ENCODE results near the gene NOM1. TPM values are rescaled to one million over a fixed set of nuclear protein-coding genes. Genes with fewer than 3 reads are reported as not detected.

NOM1 gene
- total RNA-seq, 1 donor from 2014 or later: 33.7 TPM

DNA sequence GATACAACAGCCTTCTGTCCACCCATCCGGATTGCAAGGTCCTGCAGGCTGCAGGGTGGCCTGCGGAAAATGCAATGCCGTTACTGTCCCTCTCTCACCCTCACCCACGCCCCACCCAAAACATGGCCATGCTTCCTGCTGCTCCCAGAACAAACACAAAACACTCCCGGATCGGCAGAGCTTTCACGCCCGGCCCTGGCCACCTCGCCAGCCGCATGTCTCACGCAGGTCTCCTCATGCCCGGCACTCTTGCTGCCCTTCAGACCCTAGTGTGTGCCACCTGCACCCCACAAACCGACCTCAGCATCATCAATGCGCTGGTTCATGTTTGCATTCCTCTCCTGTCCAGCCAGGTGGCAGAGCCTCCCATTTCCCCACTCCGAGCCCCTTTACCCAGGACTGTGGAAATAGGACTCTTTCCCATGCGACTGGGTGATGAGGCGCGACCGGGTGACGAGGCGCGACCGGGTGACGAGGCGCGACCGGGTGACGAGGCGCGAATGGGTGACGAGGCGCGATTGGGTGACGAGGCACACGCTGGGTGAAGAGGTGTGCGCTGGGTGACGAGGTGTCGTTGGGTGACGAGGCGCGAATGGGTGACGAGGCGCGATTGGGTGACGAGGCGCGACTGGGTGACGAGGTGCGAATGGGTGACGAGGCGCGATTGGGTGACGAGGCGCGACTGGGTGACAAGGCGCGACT, 8.9 kb upstream of the NOM1 start:
- intact Hi-C loops (cut with micrococcal nuclease): no loop called here

DNA sequence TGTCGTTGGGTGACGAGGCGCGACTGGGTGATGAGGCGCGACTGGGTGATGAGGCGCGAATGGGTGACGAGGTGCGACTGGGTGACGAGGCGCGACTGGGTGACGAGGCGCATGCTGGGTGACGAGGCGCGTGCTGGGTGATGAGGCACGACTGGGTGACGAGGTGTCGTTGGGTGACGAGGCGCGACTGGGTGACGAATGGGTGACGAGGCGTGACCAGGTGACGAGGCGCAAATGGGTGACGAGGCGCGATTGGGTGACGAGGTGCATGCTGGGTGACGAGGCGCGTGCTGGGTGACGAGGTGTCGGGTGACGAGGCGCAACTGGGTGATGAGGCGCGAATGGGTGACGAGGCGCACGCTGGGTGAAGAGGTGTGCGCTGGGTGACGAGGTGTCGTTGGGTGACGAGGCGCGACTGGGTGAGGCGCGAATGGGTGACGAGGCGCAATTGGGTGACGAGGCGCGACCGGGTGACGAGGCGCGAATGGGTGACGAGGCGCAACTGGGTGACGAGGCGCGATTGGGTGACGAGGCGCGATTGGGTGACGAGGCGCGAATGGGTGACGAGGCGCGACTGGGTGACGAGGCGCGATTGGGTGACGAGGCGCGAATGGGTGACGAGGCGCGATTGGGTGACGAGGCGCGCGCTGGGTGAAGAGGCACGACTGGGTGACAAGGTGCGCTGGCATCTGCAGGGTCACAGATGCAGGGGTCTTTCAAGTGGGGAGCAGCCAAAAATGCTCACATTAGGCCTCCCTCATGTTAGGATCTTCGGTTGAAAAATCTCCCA, 7.9 kb upstream of the NOM1 start:
- intact Hi-C loops (cut with micrococcal nuclease): no loop called here

DNA sequence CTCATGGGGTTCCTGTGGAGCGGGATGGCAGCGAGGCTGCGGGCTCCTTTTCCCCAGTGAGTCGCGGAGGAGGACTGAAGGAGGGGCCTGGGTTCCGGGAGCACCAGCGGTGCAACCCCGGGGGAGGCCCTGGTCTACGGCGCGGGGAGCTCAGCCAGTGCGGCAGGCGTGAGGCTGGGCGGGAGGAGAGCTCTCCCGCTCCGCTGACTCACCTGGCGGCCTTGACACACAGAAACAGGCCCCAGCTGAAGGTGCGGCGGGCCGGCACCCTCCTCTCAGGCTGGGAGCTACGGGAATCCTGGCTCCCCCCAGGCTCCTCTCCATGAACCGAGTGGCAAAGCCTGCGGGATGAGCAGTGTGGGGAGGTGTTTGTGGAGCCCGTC, 6.8 kb upstream of the NOM1 start:
- intact Hi-C loops (cut with micrococcal nuclease): no loop called here

DNA sequence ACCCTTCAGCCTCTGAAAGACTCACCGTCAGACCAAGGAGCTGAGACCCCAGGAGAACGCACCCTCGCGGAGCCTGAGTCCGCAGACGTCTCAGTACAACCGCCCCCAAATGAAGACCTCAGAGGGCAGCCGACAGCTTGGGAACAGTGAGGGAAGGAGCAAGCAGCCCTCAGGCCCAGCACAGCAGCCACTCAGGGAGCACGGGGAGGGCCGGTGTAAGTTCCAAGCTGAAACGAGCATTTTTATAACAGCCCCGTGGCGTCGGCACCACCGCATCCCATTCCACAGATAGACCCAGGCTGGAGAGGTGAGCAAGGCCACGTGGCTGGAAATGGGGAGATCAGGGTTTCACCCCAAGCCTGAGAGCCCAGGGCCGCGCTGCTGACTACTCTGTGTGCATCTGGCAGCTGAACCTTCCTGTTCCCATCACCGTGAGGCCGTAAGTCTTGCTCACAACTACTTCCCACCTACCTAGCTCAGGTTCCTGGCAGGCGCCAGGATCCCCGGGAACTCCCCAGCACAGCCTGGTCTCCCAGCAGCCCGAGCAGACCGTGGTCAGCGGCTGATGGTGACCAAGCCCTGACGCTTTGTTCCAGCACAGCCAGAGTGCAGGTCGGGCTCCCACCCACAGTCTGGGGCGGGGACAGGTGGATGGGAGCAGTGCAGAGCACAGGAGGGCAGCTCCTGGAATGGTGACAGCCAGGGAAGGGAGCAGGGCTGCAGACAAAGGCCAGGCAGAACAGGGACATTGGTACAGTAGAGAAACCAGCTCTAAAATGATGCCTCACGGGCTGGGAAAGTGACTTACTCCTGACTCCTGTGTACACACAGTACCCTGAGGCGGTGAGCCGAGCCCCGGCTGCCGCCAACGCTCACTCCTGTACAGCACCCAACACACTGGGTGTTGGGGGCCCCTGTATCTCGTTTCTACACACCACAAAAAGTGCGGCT, 6.1 kb upstream of the NOM1 start:
- intact Hi-C loops (cut with micrococcal nuclease): no loop called here

DNA sequence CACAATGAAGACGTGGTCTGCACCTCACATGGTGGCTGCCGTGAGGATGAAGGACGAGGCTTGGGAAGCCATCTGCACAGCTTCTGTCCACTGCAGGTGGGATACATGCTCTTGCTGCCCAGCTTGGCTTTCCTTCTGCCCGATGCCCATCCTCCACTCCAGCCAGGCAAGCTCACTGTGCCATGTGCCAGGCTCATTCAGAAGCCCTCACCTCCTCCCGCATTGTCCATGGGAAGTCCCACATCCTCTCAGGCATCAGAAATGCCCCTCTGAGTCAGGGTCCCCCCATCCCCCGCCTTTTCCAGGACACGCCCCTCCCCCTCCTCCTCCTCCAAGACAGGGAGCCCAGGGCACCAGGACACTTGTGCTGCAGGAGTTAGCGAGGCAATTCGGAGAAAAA, 4.6 kb upstream of the NOM1 start:
- intact Hi-C loops (cut with micrococcal nuclease): no loop called here

DNA sequence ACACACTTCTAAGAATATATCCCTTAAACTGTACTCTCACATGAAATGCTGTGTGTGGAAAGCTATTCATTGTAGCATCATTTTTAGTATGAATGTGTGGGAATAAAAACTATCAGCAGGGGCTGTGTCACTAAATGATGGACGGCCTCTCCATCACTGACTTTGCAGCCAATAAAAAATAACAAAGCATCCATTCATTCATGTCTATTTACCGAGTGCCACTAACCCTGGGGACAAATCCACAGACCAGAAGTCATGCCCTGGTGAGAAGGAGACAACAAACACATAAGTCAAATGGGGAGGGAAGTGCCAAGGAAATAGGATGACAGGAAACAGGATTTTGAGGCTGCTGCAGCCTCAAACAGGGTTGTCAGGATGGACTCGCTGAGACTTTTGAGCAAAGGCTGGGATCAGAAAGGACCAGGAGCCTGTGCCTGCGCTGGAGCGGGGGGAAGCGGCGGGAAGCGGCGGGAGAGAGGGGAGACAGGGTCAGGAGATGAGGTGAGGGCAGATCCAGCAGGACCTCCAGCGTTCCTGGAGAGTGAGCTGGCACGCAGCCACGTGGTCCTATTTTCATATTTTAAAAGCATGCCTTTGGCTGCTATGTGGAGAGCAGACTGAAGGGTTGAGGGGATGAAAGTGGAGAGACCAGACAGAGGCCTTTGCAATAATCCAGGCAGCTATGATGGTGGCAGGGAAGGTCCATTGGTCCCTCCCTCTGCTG, 2.2 kb upstream of the NOM1 start:
- intact Hi-C loops (cut with micrococcal nuclease): loop anchor here (2.0 kb wide), 1 partner anchor 16 kb away; no protein-coding TSS in a partner anchor

DNA sequence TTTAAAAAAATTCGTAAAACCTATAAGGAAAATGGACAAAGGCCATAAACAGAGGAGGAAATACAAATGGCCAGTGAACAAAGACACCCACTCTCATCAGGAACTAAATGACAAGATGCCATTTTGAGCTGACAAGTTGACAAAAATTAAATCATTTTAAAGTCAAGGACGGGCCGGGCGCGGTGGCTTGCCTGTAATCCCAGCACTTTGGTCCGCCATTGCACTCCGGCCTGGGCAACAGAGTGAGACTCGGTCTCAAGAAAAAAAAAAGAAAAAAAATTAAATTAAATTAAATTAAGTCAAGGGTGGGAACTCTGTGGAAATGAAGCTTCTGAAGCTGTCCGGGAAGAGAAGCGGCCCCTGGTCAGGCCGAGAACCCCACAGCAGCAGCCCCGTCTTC, 1.2 kb upstream of the NOM1 start:
- intact Hi-C loops (cut with micrococcal nuclease): loop anchor here (2.0 kb wide), 1 partner anchor 190 kb away; the partner anchor contains the start of gene UBE3C

DNA sequence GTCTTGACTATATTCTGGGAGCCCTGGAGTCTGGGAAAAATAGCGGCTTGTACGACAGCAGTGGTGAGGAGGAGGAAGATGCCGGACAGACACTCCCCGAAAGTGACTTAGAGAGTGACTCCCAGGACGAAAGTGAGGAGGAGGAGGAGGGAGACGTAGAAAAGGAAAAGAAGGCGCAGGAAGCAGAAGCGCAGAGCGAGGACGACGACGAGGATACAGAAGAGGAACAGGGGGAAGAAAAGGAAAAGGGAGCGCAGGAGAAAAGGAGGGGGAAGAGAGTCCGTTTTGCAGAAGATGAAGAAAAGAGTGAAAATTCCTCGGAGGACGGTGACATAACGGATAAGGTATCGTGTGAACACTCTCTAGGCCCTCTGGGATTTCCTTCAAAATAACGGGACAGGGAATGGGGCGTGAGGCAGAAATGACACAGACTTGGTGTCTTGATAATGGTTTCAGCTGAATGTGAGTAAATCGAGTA, 908 bp downstream of the NOM1 start:
- intact Hi-C loops (cut with micrococcal nuclease): loop anchor here (1.0 to 5.0 kb wide), 4 partner anchors 41 to 386 kb away; partner anchors contain the start of gene RNF32

DNA sequence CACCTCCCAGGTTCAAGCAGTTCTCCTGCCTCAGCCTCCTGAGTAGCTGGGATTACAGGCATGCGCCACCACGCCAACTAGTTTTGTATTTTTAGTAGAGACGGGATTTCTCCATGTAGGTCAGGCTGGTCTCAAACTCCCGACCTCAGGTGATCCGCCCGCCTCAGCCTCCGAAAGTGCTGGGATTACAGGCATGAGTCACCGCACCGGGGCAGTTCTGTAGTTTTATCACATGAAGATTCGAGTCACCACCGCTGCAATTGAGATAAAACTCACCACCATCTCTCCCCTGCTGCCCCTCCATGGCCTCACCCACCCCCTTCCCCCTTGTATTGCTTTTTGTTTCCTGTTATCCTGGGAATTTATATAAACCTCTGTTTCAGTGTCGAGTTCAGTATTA, 3.7 kb downstream of the NOM1 start:
- intact Hi-C loops (cut with micrococcal nuclease): loop anchor here (5.0 kb wide), 1 partner anchor 299 kb away; no protein-coding TSS in a partner anchor

DNA sequence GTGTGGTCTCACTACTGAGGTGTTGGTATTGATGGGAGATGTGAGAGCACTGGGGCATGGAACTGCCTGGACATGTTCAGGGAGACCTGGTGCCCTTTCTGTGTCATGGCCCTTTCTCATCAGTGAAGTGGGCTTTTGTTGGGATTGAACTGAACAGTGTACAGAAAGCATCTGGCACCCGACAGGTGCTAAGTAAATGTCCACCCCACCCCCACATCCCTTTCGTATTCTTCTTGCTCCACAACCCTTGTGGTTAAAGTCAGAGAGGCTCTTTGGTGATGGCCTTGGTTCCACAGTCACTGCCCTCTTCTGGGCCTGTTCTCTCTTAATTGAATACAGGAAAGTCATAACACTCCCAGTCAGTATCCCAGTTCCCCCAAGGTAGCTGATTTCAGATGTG, 5.4 kb downstream of the NOM1 start:
- intact Hi-C loops (cut with micrococcal nuclease): loop anchor here (5.0 kb wide), 1 partner anchor 297 kb away; no protein-coding TSS in a partner anchor

DNA sequence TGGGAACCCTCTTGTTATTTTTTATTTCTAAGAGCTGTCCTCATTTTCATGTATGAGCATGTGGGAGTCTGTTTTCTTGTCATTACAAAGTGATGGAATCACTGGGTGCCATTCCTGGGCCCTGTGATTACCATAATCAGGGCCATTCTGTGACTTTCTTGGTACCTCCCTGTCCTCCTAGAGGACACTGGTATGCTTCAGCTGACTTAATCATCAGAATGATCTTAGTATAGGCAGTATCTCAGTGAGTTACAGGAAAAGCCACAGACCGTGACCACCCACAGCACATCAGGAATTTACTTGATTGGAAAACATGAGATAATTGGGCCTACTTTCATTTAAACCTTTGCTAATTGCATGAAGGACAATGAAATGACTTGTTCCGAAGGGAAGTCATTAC, 7.2 kb downstream of the NOM1 start:
- intact Hi-C loops (cut with micrococcal nuclease): no loop called here

DNA sequence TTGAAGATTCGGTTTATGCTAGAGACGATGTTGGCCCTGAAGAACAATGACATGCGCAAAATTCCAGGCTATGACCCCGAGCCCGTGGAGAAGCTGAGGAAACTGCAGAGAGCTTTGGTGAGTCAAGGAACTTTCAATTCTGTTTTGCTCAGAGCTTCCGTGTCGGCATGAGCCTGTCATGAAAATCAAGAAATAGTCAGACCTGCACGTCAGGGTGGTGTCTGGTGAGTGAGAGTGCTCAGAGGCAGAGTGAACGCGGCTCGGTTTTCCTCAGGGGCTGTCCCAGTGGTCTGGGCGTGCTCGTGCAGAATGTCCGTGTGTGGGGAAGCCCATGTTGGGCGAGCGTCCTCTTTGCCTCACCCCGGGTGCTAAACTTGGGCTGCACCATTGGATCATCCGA, 12.6 kb downstream of the NOM1 start:
- intact Hi-C loops (cut with micrococcal nuclease): no loop called here

DNA sequence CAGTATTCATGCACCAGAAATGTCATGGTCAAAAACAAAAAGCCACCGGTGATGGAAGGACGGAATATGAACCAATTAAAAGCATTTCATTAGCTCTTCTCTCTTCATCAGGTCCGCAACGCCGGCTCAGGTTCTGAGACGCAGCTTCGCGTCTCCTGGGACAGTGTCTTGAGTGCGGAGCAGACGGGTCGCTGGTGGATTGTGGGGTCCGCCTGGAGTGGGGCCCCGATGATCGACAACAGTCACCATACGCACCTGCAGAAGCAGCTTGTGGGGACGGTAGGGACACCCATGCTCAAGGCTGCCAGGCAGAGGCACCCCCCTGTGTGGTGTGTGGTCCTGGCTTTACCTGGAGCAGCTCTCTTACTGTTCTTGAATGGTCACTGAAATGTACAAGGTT, 13.4 kb downstream of the NOM1 start:
- intact Hi-C loops (cut with micrococcal nuclease): no loop called here

DNA sequence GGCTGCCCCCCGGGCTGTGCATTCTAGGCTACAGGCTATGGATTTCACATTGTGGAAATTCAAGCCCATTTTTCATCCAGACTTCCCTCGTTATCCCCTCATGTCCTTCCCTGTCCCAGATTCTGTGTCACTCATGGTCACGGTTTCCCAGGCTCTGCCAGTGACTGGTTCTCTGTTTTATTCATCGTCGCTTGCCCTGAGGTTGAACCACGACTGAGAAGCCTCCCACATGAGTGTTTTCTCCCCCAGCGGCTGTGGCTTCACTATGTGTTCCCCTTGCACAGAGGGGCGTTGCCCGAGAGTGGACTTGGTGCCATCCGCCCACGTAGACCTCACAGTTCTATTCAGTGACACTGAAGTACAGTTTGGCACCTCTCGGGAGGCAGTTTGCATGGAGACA, 14.0 kb downstream of the NOM1 start:
- intact Hi-C loops (cut with micrococcal nuclease): no loop called here

DNA sequence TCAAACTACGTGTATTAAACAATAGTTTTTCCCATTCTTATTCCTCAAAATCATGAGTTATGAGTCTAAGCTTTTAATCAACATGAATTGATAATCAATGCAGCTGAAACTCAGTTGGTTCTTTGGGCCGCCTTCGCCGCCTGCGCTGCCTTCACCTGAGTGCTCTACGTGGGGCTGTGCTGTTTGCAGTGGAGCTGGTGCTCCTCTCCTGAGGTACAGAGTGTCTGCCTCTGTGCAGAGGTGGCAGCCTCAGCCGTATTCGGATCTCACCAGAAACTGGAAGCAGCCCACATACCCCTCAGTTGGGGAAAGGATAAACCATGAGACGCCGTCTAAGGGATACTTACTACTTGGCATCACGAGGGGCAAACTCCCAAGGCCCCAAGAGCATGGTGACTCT, 15.5 kb downstream of the NOM1 start:
- intact Hi-C loops (cut with micrococcal nuclease): no loop called here

DNA sequence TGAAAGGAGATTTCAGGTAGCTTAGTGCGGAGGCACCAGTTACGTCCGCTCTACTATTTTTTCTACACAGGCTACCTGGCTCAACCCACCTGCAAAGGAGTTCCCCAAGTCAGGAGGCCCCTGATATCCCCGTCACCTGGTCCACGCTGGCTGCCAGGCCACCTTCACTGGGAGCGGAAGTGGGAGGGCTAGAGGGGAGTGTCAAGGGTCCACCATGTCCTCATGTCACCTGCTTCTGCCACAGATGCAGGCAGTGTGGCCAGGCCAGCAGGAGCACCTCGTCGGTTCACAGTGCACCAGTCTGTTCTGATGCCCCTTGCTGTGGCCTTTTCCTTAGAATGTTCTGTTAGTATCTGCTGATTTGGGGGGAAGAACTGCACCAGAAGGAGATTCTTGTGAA, 16.9 kb downstream of the NOM1 start:
- intact Hi-C loops (cut with micrococcal nuclease): no loop called here

DNA sequence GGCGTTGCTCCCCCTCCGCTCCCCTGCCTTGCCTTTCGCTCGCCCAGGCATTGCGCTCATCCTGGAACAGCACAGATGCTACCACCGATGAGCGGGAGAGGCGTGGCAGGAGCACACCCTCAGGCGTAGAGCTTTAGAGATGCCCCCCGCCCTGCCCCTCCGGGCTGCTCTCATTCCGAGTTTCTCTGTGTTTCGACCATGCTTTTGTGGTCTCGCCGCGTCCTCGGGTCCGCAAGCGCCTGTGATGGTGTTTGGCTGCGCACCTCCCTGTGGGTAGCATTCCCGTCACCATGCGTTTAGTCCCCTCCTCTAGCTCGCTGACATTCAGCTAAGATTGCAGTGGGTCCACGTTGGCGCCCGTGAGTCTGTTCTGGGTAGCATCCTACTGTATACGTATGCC, 18.7 kb downstream of the NOM1 start:
- intact Hi-C loops (cut with micrococcal nuclease): no loop called here

DNA sequence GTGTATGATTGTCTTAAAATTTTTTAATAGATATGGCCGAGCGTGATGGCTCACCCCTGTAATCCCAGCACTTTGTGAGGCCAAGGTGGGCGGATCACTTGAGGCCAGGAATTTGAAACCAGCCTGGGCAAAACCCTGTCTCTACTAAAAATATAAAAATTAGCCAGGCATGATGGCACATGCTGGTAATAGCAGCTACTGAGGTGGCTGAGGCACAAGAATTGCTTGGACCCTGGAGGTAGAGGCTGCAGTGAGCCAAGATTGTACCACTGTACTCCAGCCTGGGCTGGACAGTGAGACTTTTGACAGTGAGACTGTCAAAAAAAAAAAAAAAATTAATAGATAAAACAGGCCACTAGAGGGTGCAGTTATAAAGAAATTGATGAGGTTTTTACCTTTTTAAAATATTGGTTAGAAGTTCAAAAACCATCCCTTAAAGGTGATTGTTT, 20.5 kb downstream of the NOM1 start:
- intact Hi-C loops (cut with micrococcal nuclease): loop anchor here (1.0 kb wide), 3 partner anchors 61 to 303 kb away; no protein-coding TSS in a partner anchor

DNA sequence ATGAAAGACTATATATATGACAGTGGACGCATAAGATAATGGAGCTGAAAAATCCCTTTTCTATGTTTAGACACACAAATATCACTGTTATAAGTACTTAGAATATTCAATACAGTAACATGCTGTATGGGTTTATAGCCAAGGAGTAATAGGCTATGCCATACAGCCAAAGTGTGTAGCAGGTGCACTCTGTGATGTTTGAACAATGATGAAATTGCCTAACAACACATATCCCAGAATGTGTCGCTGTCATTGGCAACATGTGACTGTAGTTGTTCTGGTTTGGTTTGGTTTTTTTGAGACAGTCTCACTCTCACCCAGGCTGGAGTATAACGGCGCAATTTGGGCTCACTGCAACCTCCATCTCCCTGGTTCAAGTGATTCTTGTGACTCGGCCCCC, 26.1 kb downstream of the NOM1 start:
- intact Hi-C loops (cut with micrococcal nuclease): no loop called here

DNA sequence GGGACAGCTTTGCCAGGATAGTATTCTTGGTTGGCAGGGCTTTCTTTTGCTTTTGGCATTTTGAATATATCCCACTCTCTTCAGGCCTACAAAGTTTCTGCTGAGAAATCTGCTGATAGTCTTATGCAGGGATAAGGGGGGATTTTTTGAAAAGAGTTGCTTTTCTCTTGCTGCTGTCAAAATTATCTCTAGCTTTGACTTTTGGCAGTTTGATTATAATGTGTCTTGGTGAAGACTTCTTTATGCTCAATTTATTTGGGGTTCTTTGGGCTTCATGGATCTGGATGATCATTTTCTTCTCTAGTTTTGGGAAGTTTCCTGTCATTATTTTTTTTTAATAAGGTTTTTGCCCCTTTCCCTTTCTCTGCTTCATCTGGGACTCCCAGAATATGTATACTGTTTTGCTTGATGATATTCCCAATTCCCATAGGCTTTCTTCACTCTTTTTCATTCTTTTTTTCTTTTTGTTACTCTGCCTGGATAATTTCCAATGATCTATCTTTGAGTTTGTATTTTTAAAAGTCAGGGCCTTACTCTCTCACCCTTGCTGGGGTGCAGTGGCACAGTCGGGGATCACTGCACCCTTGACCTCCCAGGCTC, 29.6 kb downstream of the NOM1 start:
- intact Hi-C loops (cut with micrococcal nuclease): no loop called here

Measured in T-helper 1 cell treated with Interleukin-12 subunit alpha and Interleukin-12 subunit beta and Interleukin-4 antibody, amounts not matched to agents 30 ng/mL and 1 ng/mL, for 36 hours (primary cell).